Measurements from ENCODE around the gene VPS41. TPM values are rescaled to one million over a fixed set of nuclear protein-coding genes. Genes with fewer than 3 reads are reported as not detected.
A peak's percentile ranks its signal among the peaks of the same experiment; 100 is the strongest.

Gene VPS41
- total RNA-seq, 1 donor from 2014 or later: 125 TPM

DNA sequence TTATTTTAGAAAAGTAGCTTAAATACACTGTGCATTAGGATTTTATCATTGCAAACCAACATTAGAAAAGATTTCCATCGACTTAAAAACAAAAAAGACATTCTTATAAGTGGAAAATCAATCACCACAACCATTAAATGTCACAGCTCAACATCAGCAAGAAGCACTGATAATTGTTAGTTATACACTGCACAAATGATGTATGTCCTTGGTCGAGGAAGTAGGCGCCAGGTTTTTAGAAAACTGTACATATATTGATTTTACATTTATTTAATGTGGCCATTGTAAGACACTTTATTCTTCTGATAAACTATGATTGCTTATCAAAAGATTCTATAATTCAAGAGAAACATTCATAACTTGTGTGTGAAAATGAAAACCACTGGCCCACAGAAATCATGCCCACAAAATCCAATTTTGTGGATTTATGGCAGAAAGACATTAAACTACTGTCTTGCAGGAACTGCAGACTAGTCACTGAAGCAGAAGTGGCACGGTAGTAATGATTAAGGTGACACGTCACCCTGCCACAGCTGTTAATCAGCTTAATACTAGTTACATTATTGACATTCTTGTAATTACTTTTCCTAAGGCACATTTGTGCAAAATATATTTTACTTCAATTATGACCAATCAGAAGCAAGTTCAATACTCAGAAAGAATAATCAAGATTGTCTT, 79.4 kb downstream of the VPS41 start:
- Mint-ChIP-seq H3K36me3 (ENCODE audit: insufficient read depth) (peaks cover 2% of the 10 kb centered on the region), H3K27ac (no peak overlapping the region), H3K9me3 (ENCODE audit: low read depth) (peaks cover 7% of the 10 kb centered on the region), H3K4me3 (ENCODE audit: low read depth) (no peak overlapping the region), H3K4me1 (ENCODE audit: low read depth) (peaks cover 61% of the 10 kb centered on the region), H3K27me3 (no peaks in the 10 kb centered on the region)
- TF ChIP-seq, protein P1, sequence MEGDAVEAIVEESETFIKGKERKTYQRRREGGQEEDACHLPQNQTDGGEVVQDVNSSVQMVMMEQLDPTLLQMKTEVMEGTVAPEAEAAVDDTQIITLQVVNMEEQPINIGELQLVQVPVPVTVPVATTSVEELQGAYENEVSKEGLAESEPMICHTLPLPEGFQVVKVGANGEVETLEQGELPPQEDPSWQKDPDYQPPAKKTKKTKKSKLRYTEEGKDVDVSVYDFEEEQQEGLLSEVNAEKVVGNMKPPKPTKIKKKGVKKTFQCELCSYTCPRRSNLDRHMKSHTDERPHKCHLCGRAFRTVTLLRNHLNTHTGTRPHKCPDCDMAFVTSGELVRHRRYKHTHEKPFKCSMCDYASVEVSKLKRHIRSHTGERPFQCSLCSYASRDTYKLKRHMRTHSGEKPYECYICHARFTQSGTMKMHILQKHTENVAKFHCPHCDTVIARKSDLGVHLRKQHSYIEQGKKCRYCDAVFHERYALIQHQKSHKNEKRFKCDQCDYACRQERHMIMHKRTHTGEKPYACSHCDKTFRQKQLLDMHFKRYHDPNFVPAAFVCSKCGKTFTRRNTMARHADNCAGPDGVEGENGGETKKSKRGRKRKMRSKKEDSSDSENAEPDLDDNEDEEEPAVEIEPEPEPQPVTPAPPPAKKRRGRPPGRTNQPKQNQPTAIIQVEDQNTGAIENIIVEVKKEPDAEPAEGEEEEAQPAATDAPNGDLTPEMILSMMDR (IDR thresholded peaks at IDR 0.05; ENCODE audit: unreplicated experiment): no peak
- no peak for DNase-seq (ENCODE audit: low spot score, unreplicated experiment)

DNA sequence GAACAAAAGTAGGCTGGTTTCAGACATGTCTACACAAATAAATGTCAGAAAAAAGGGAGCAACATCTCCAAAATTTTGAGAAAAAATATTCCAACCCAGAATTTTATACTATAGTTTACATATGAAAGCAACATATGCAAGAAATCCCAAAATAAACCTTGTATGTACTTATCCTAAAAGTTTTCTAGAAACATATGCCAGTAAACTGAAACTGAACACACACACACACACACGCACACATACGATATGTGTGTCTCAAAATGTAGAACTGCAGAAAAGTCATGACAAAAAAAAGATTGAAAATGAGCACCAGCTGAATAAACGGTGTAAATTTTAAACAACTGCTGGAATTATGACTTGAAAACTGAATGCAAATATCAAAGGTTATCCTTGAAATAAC, 81.0 kb downstream of the VPS41 start:
- Mint-ChIP-seq H3K9me3 (ENCODE audit: low read depth) (peaks cover 4% of the 10 kb centered on the region), H3K36me3 (ENCODE audit: insufficient read depth) (peaks cover 5% of the 10 kb centered on the region), H3K4me1 (ENCODE audit: low read depth) (peaks cover 49% of the 10 kb centered on the region), H3K4me3 (ENCODE audit: low read depth) (no peak overlapping the region), H3K27ac (no peak overlapping the region), H3K27me3 (no peaks in the 10 kb centered on the region)
- TF ChIP-seq, protein P1 (IDR thresholded peaks at IDR 0.05; ENCODE audit: unreplicated experiment): no peak
- DNase-seq (ENCODE audit: low spot score, unreplicated experiment): no peak

GRCh38 chr7:38825721-38826440, 83.1 kb downstream of the VPS41 start:
- Mint-ChIP-seq H3K27ac (peak overlapping the region; percentile 55), H3K9me3 (ENCODE audit: low read depth) (no peaks in the 10 kb centered on the region), H3K36me3 (ENCODE audit: insufficient read depth) (peaks cover 5% of the 10 kb centered on the region), H3K27me3 (no peaks in the 10 kb centered on the region), H3K4me1 (ENCODE audit: low read depth) (peaks cover 29% of the 10 kb centered on the region), H3K4me3 (ENCODE audit: low read depth) (no peak overlapping the region)
- DNase-seq (ENCODE audit: low spot score, unreplicated experiment): no peak
- TF ChIP-seq, protein P1 (IDR thresholded peaks at IDR 0.05; ENCODE audit: unreplicated experiment): no peak

- Mint-ChIP-seq H3K27me3 (no peaks in the 10 kb centered on the region), H3K4me1 (ENCODE audit: low read depth) (peaks cover 22% of the 10 kb centered on the region)
These were observed 84.0 kb downstream of the VPS41 start for GRCh38 chr7:38824948-38825347.

DNA sequence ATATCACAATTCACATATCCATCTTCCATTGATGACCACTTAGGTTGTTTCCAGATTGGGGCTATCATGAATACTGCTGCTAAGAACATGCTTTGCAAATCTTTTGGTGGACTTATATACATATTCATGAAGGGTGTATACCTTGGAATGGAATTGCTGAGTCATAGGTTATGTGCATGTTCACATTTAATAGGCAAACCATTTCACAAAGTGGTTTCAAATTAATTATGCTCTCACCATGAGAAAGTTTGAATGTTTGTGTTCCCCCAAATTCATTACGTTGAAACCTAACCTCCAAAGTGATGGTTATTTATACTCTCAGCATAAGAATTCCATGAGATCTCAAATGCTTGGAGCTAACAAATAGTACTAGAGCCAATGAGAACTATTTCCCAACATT, 86.4 kb downstream of the VPS41 start:
- no peaks in the 10 kb centered on the region for H3K27me3 Mint-ChIP-seq
- no peak for DNase-seq (ENCODE audit: low spot score, unreplicated experiment)
- H3K4me1 Mint-ChIP-seq (ENCODE audit: low read depth): peaks cover 11% of the 10 kb centered on the region
- H3K27ac Mint-ChIP-seq: no peak overlapping the region
- TF ChIP-seq, protein P1 (IDR thresholded peaks at IDR 0.05; ENCODE audit: unreplicated experiment): no peak
- H3K36me3 Mint-ChIP-seq (ENCODE audit: insufficient read depth): peaks cover 9% of the 10 kb centered on the region
- no peaks in the 10 kb centered on the region for H3K9me3 Mint-ChIP-seq (ENCODE audit: low read depth)
- no peak overlapping the region for H3K4me3 Mint-ChIP-seq (ENCODE audit: low read depth)

More at GRCh38 chr7:38824948-38825347, 84.0 kb downstream of the VPS41 start:
- H3K9me3 Mint-ChIP-seq (ENCODE audit: low read depth): no peaks in the 10 kb centered on the region
- no peak for DNase-seq (ENCODE audit: low spot score, unreplicated experiment)
- TF ChIP-seq, protein P1 (IDR thresholded peaks at IDR 0.05; ENCODE audit: unreplicated experiment): no peak
- H3K4me3 Mint-ChIP-seq (ENCODE audit: low read depth): no peak overlapping the region
- H3K27ac Mint-ChIP-seq: no peak overlapping the region
- H3K36me3 Mint-ChIP-seq (ENCODE audit: insufficient read depth): peaks cover 5% of the 10 kb centered on the region
